SK-N-SH (cell line): Measurements from ENCODE around the gene LRMDA. TPM values are rescaled to one million over a fixed set of nuclear protein-coding genes. Genes with fewer than 3 reads are reported as not detected.
A peak's percentile ranks its signal among the peaks of the same experiment; 100 is the strongest.

Experiments used
- CTCF ChIA-PET: fragments of 300-600, 350-600 bp; formaldehyde crosslinking; extraction: SDS; loops from one replicate; lab custom pipeline; 2021; lab: Yijun Ruan, JAX
- POLR2A ChIA-PET: fragments of 350-600 bp; sonication (Branson Sonifier 250); formaldehyde crosslinking; extraction: SDS; loops from one replicate; lab custom pipeline; 2020; ENCODE audit warnings: antibody characterized with exemption, inconsistent platforms; lab: Yijun Ruan, JAX
- DNase-seq: peaks from one replicate; pipeline ENCODE4 v3.0.0; 2012
- H2AFZ ChIP-seq: fragments of 200-600 bp; sonication (generic); 2 replicates; pipeline ENCODE4 v1.8.1; 2016; ENCODE audit warnings: antibody characterized with exemption, mild to moderate bottlenecking, low read depth
- H3F3A ChIP-seq: fragments of 200-600 bp; sonication (generic); replicated peaks from 2 replicates; pipeline ENCODE3; 2016; ENCODE audit warnings: antibody characterized with exemption, mild to moderate bottlenecking; ENCODE audit not compliant: insufficient read depth
- H3K27ac ChIP-seq, 2 experiments: fragments of 200-500 bp in 1 of 2; fragments of 200-600 bp in 1 of 2; sonication (Bioruptor generic) in 1 of 2; sonication (generic), shearing (Covaris generic) in 1 of 2; 2 replicates each; pipeline versions ENCODE4 v1.5.1 to v1.6.1; 2014 to 2016; ENCODE audit warnings: low read depth in 2 of 2, inconsistent platforms in 1 of 2, low read length in 1 of 2, mild to moderate bottlenecking in 1 of 2, mixed read lengths in 1 of 2
- H3K27me3 ChIP-seq: fragments of 200-600 bp; sonication (generic), shearing (Covaris generic); 2 replicates; pipeline ENCODE4 v1.6.1; 2016; ENCODE audit warnings: mixed run types; ENCODE audit not compliant: insufficient read depth
- H3K36me3 ChIP-seq, 2 experiments: fragments of 200-500 bp in 1 of 2; fragments of 200-600 bp in 1 of 2; sonication (Bioruptor generic) in 1 of 2; sonication (generic) in 1 of 2; replicated peaks in 1 of 2; 2 replicates each; pipeline versions ENCODE3 to v1.5.1; 2014 to 2016; ENCODE audit warnings: low read length in 1 of 2, mild to moderate bottlenecking in 1 of 2; ENCODE audit not compliant: insufficient read depth in 2 of 2, control insufficient read depth in 1 of 2
- H3K4me1 ChIP-seq, 2 experiments: fragments of 200-500 bp in 1 of 2; fragments of 200-600 bp in 1 of 2; sonication (Bioruptor generic) in 1 of 2; sonication (generic), shearing (Covaris generic) in 1 of 2; 2 replicates each; pipeline versions ENCODE4 v1.5.1 to v1.6.1; 2014 to 2016; ENCODE audit warnings: low read depth in 1 of 2, low read length in 1 of 2, mixed run types in 1 of 2; ENCODE audit not compliant: insufficient read depth in 2 of 2, control insufficient read depth in 1 of 2
- H3K4me2 ChIP-seq: fragments of 200-600 bp; sonication (generic), shearing (Covaris generic); 2 replicates; pipeline ENCODE4 v1.6.1; 2017; ENCODE audit warnings: mixed run types
- H3K4me3 ChIP-seq, 2 experiments: fragments of 200-500 bp in 1 of 2; fragments of 200-600 bp in 1 of 2; sonication (Bioruptor generic) in 1 of 2; sonication (generic), shearing (Covaris generic) in 1 of 2; 2 replicates each; pipeline versions ENCODE4 v1.5.1 to v1.8.1; 2014 to 2016; ENCODE audit warnings: low read depth in 2 of 2, inconsistent platforms in 1 of 2, low read length in 1 of 2, mild to moderate bottlenecking in 1 of 2, mixed read lengths in 1 of 2, moderate library complexity in 1 of 2
- H3K79me2 ChIP-seq: fragments of 200-600 bp; sonication (generic); 2 replicates; pipeline ENCODE4 v1.8.1; 2017; ENCODE audit warnings: mild to moderate bottlenecking; ENCODE audit not compliant: insufficient read depth
- H3K9ac ChIP-seq: fragments of 200-600 bp; sonication (generic); 2 replicates; pipeline ENCODE4 v1.6.1; 2017; ENCODE audit warnings: mixed run types
- H3K9me2 ChIP-seq: fragments of 200-600 bp; sonication (generic); 2 replicates; pipeline ENCODE4 v1.6.1; 2017; ENCODE audit warnings: mixed run types
- H3K9me3 ChIP-seq: fragments of 200-600 bp; sonication (generic); 2 replicates; pipeline ENCODE4 v1.6.1; 2017; ENCODE audit warnings: mixed run types, mild to moderate bottlenecking, moderate library complexity
- H4K20me1 ChIP-seq: fragments of 200-600 bp; sonication (generic); 2 replicates; pipeline ENCODE4 v1.6.1; 2017; ENCODE audit warnings: mild to moderate bottlenecking, mixed run types; ENCODE audit not compliant: insufficient read depth
- EP300 ChIP-seq, 2 experiments: IDR thresholded peaks; 2 replicates each; pipeline versions ENCODE4 v1.4.0 to v1.6.1; 2012; ENCODE audit warnings: borderline replicate concordance in 1 of 2, low read depth in 1 of 2, low read length in 1 of 2
- FOXJ3 ChIP-seq: sonication (generic); formaldehyde crosslinking; IDR thresholded peaks from 2 replicates; pipeline ENCODE4 v1.5.1; 2020; ENCODE audit warnings: mild to moderate bottlenecking, missing genetic modification reagents
- GATA2 ChIP-seq: sonication (generic); formaldehyde crosslinking; IDR thresholded peaks from 2 replicates; pipeline ENCODE4 v1.5.0; 2020; ENCODE audit warnings: mild to moderate bottlenecking, missing genetic modification reagents
- MXI1 ChIP-seq: IDR thresholded peaks from 2 replicates; pipeline ENCODE4 v1.6.1; 2012; ENCODE audit warnings: mild to moderate bottlenecking, low read depth, low read length, improper control_type of control experiment
- NFIC ChIP-seq: IDR thresholded peaks from 2 replicates; pipeline ENCODE4 v1.4.0; 2012; ENCODE audit warnings: borderline replicate concordance
- RAD21 ChIP-seq: IDR thresholded peaks from 2 replicates; pipeline ENCODE4 v1.6.1; 2012; ENCODE audit warnings: mild to moderate bottlenecking, low read length
- WGBS: methylation state at CpG from one replicate; pipeline ENCODE4 v1.1.6; 2017; ENCODE audit warnings: low lambda C conversion rate; 5-methylcytosine and 5-hydroxymethylcytosine counted together
- polyA plus RNA-seq, 3 experiments: library from polyadenylated mRNA; depleted of rRNA; stranded (reverse); fragments of >200 nt; gene quantifications; 2 replicates each; pipeline ENCODE4 v1.2.3, GENCODE V29; 2012

The LRMDA gene
- polyA plus RNA-seq, 1 of the 3 experiments (the other 2 are of a cell fraction): 0.95 TPM

DNA sequence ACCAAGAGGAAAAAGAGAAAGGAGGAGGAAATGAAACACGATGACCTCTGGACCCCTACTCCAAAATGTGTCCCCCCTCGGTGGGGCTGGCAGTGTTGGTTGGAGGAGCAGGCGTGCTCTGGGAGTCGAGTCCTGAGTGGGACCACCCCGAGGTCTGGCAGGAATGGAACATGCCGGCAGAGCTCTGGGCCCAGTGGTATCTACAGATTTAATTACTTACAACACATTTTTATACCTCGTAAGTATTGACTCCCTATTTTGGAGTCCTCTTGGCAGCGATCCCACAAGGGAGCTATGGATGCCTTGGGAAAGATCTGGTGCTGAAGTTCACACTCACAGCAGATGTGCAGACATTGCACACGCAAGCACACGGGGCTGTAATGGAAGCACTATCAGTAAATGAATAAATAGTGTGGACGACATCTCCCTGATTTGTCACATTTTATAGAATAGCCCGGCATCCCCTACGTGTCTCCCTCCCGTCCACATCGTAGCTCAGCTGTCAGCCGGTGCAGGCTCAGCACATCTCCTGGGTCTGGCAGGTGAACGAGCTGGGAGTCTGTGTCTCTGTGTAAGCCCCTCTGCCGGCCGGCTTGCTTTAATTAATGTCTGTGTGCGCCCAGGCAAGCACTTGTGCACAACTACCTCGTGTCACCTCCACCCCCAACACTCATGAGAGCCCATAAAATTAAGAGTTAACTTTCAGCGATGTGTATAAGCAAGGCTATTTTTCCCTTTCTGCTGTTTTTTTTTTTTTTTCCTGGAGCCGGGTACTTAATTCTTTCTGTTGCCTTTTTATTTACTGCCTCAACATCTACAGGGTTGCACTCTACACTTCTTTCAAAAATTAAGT, 603.2 kb downstream of the LRMDA start:
- Histone ChIP-seq H4K20me1 (no peaks in the 10 kb centered on the region), H3K9ac (no peak overlapping the region), H3K79me2 (no peaks in the 10 kb centered on the region), H3K4me1 (peaks cover 0 to 27% of the 10 kb centered on the region in 2 experiments; a peak in 2 of 4 replicates), H3K9me2 (no peaks in the 10 kb centered on the region), H3K27ac (peak overlapping the region in 1 of 2 experiments; percentile 28; a peak in 1 of 4 replicates), H2AFZ (no peak overlapping the region), H3K9me3 (no peaks in the 10 kb centered on the region), H3K27me3 (no peaks in the 10 kb centered on the region), H3K36me3 (no peaks in the 10 kb centered on the region), H3K4me2 (no peak overlapping the region), H3F3A (no peaks in the 10 kb centered on the region), H3K4me3 (no peak overlapping the region; a peak in 1 of 4 replicates)
- TF ChIP-seq MXI1: 0 out of 2 replicates have a peak, but pooled peaks have one; percentile 37
- TF ChIP-seq FOXJ3 (CRISPR knock-in tag): no peak
- peak; percentile 14; the same call in 1 of the 2 replicates for TF ChIP-seq RAD21
- ChIA-PET POLR2A (interaction anchor here (0.6 to 2.7 kb wide), 2 partner anchors 633 to 958 kb away, joined by 3 to 18 read pairs; partner anchors contain the start of gene ZNF503), CTCF (interaction anchor here (0.7 to 3.1 kb wide), 18 partner anchors 11 to 1078 kb away, joined by 3 to 26 read pairs (median 4); partner anchors contain the start of gene ZNF503)
- WGBS: 50% methylated on average over 22 of the region's 23 CpGs
- peak; percentile 76 for DNase-seq

DNA sequence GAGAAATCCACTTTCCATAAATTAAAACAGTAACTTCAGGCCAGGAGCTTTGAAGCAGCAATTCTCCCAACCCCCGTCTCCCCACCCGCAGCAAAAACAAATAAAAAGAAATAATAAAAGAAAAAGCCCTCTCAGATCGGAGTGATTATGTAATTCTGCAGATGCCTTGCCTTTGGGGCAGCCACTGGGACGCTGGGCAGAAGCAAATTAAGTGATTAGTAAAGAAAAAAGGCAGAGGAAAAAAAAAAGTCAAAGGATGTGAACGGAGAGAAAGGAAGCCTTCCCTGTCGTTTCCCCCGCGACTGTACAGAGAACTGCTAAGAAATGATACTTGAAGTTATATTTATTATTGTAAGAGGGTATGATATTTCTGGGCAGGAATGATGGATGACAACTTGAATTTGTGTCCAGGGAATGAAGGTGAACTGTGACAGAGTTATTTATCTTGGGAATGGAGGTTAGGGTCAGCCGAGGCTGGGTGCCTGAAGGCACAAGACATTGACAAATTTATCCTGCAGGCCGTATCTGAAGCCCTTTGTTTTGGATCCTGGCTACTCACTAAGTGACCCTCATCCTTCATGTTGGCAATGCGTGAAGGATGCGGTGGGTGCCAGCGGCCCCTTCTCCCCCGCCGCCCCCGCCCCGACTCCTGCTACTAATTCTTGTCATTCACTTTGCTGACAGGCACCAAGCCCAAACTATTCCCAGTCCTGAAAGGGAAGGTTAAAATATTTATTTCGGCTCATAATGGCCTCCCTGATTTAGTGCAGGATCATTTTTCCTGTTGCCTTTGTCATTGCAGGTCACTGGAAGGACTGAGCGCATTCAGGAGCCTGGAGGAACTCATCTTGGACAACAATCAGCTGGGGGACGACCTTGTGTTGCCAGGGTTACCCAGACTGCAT, 604.0 kb downstream of the LRMDA start:
- H3K9ac ChIP-seq: no peak overlapping the region
- no peak for TF ChIP-seq NFIC
- peak; percentile 15; the same call in 1 of the 2 replicates for TF ChIP-seq RAD21
- TF ChIP-seq GATA2: peak; percentile 49; the same call in 1 of the 2 replicates
- TF ChIP-seq EP300 (IDR thresholded peaks at IDR 0.05; ENCODE audit: borderline replicate concordance in 1 of 2, low read depth in 1 of 2, low read length in 1 of 2): peak in 1 of 2 experiments; percentile 35; a peak in 1 of 4 replicates
- TF ChIP-seq, all 33 proteins: peak for 3
- Histone ChIP-seq H3K9me3 (no peaks in the 10 kb centered on the region), H3F3A (no peaks in the 10 kb centered on the region), H3K36me3 (no peaks in the 10 kb centered on the region), H3K4me3 (peak overlapping the region in 1 of 2 experiments; percentile 2; a peak in 1 of 4 replicates), H3K4me2 (no peak overlapping the region), H4K20me1 (no peaks in the 10 kb centered on the region), H3K4me1 (peaks cover 0 to 27% of the 10 kb centered on the region in 2 experiments; a peak in 2 of 4 replicates), H3K27me3 (no peaks in the 10 kb centered on the region), H3K79me2 (no peaks in the 10 kb centered on the region), H3K9me2 (no peaks in the 10 kb centered on the region), H3K27ac (peak overlapping the region in 1 of 2 experiments; percentile 28; a peak in 1 of 4 replicates), H2AFZ (no peak overlapping the region)
- peak; percentile 52 for DNase-seq
- 61% methylated on average over 18 of the region's 20 CpGs for WGBS
- ChIA-PET POLR2A (interaction anchor here (2.0 to 2.7 kb wide), 2 partner anchors 634 kb away, joined by 8 to 18 read pairs; partner anchors contain the start of gene ZNF503), CTCF (interaction anchor here (0.6 to 2.8 kb wide), 39 partner anchors 10 to 1077 kb away, joined by 3 to 32 read pairs (median 4); partner anchors contain the start of gene ZNF503)
